GM23338 (cell line): ENCODE results near the gene RPN1. TPM values are rescaled to one million over a fixed set of nuclear protein-coding genes. Genes with fewer than 3 reads are reported as not detected.
A peak's percentile ranks its signal among the peaks of the same experiment; 100 is the strongest.

Experiments
- ATAC-seq: fragments of 200-7000 bp; cut with Tn5 transposase; 3 replicates; pipeline ENCODE4 v1.9.1; 2020
- DNase-seq: peaks from one replicate; pipeline ENCODE4 v3.0.0-alpha.2; 2015; ENCODE audit warnings: low spot score
- H2AFZ ChIP-seq: fragments of 200-600 bp; sonication (generic); 2 replicates; pipeline ENCODE4 v1.8.0; 2016; ENCODE audit warnings: antibody characterized with exemption, mild to moderate bottlenecking, moderate library complexity
- H3F3A ChIP-seq: fragments of 200-600 bp; sonication (generic); replicated peaks from 2 replicates; pipeline ENCODE4 v1.8.0; 2017; ENCODE audit warnings: antibody characterized with exemption, mixed run types, low read depth
- H3K27ac ChIP-seq: fragments of 200-600 bp; sonication (generic); 2 replicates; pipeline ENCODE4 v1.6.1; 2016; ENCODE audit warnings: low read depth
- H3K27me3 ChIP-seq: fragments of 200-600 bp; sonication (generic); 2 replicates; pipeline ENCODE4 v1.8.0; 2016; ENCODE audit warnings: mild to moderate bottlenecking, mixed run types, moderate library complexity; ENCODE audit not compliant: insufficient read depth
- H3K36me3 ChIP-seq: fragments of 200-600 bp; sonication (generic); 2 replicates; pipeline ENCODE4 v1.8.0; 2016; ENCODE audit warnings: mild to moderate bottlenecking; ENCODE audit not compliant: insufficient read depth
- H3K4me1 ChIP-seq: fragments of 200-600 bp; sonication (generic); 2 replicates; pipeline ENCODE4 v1.8.0; 2016; ENCODE audit warnings: mild to moderate bottlenecking, moderate library complexity; ENCODE audit not compliant: insufficient read depth
- H3K4me2 ChIP-seq: fragments of 200-600 bp; sonication (generic); 2 replicates; pipeline ENCODE4 v1.7.1; 2017; ENCODE audit warnings: mixed run types
- H3K4me3 ChIP-seq: fragments of 200-600 bp; sonication (generic); 2 replicates; pipeline ENCODE4 v1.6.1; 2016; ENCODE audit warnings: mixed run types
- H3K79me2 ChIP-seq: fragments of 200-600 bp; sonication (generic); replicated peaks from 2 replicates; pipeline ENCODE4 v1.8.0; 2017; ENCODE audit warnings: mild to moderate bottlenecking; ENCODE audit not compliant: insufficient read depth
- H3K9me2 ChIP-seq: fragments of 200-600 bp; sonication (generic); 2 replicates; pipeline ENCODE4 v1.8.0; 2017; ENCODE audit not compliant: insufficient read depth
- H4K20me1 ChIP-seq: fragments of 200-600 bp; sonication (generic); replicated peaks from 2 replicates; pipeline ENCODE4 v1.8.0; 2017; ENCODE audit warnings: mild to moderate bottlenecking; ENCODE audit not compliant: insufficient read depth
- H3K27ac Mint-ChIP-seq: 2 replicates; pipeline ENCODE4 v1.8.0; 2020; ENCODE audit warnings: inconsistent platforms, mild to moderate bottlenecking, moderate library complexity, mixed read lengths
- H3K27me3 Mint-ChIP-seq: 3 replicates; pipeline ENCODE4 v1.8.0; 2022; ENCODE audit warnings: low read depth, mild to moderate bottlenecking, moderate library complexity, mixed read lengths, inconsistent platforms; ENCODE audit not compliant: insufficient read depth, poor library complexity
- H3K36me3 Mint-ChIP-seq: 3 replicates; pipeline ENCODE4 v1.8.0; 2021; ENCODE audit warnings: low read depth, mild to moderate bottlenecking, inconsistent platforms, moderate library complexity, mixed read lengths
- H3K4me1 Mint-ChIP-seq: 3 replicates; pipeline ENCODE4 v1.8.0; 2020; ENCODE audit warnings: mild to moderate bottlenecking, inconsistent platforms, mixed read lengths
- H3K4me3 Mint-ChIP-seq: 3 replicates; pipeline ENCODE4 v1.8.0; 2021; ENCODE audit warnings: moderate library complexity, mild to moderate bottlenecking, inconsistent platforms, mixed read lengths
- H3K9me3 Mint-ChIP-seq: 3 replicates; pipeline ENCODE4 v1.8.0; 2020; ENCODE audit warnings: moderate library complexity, mild to moderate bottlenecking, inconsistent platforms, mixed read lengths
- CREB1 ChIP-seq: fragments of 250-450 bp; sonication (Bioruptor Pico); IDR thresholded peaks from 2 replicates; pipeline ENCODE4 v1.5.0; 2020; ENCODE audit warnings: low read depth, mild to moderate bottlenecking, moderate library complexity
- CTCF ChIP-seq, 2 experiments: fragments of 200-600 bp in 1 of 2; sonication (generic) in 1 of 2; conservative IDR thresholded peaks; 2 replicates each; pipeline versions ENCODE4 v1.5.1 to v1.6.1; 2016 to 2017; ENCODE audit warnings: antibody characterized with exemption in 2 of 2, low read depth in 2 of 2, mild to moderate bottlenecking in 2 of 2, moderate library complexity in 1 of 2
- ETS1 ChIP-seq: IDR thresholded peaks from 2 replicates; pipeline ENCODE4 v1.6.1; 2016; ENCODE audit warnings: antibody characterized with exemption
- EZH2 ChIP-seq: fragments of 200-600 bp; sonication (generic); IDR thresholded peaks from one replicate; pipeline ENCODE4 v1.8.0; 2017; ENCODE audit warnings: antibody characterized with exemption, mild to moderate bottlenecking, low read depth; ENCODE audit not compliant: unreplicated experiment
- JUNB ChIP-seq: IDR thresholded peaks from one replicate; pipeline ENCODE4 v1.6.1; 2016; ENCODE audit warnings: antibody characterized with exemption; ENCODE audit not compliant: unreplicated experiment
- NANOG ChIP-seq: IDR thresholded peaks from 2 replicates; pipeline ENCODE4 v1.6.1; 2016; ENCODE audit warnings: antibody characterized with exemption, borderline replicate concordance
- POLR2AphosphoS5 ChIP-seq: IDR thresholded peaks from 2 replicates; pipeline ENCODE4 v1.6.1; 2016; ENCODE audit warnings: antibody characterized with exemption, low read depth
- STAT1 ChIP-seq: IDR thresholded peaks from one replicate; pipeline ENCODE4 v1.6.1; 2016; ENCODE audit warnings: antibody characterized with exemption; ENCODE audit not compliant: unreplicated experiment
- ZNF114 ChIP-seq: fragments of 250-450 bp; sonication (Bioruptor Pico); IDR thresholded peaks from 2 replicates; pipeline ENCODE4 v1.5.0; 2020; ENCODE audit warnings: mild to moderate bottlenecking, moderate library complexity
- polyA plus RNA-seq: library from polyadenylated mRNA; unstranded; fragments of >200 nt; fragmentation: Nextera tagmentation; extraction: Ambion mirVana; gene quantifications from 2 replicates; pipeline ENCODE4 v1.2.1, GENCODE V29; 2016
- total RNA-seq: library from RNA; depleted of rRNA; stranded (reverse); fragments of >200 nt; shearing (Covaris generic); gene quantifications from 2 replicates; pipeline ENCODE4 v1.2.3, GENCODE V29; 2014

Gene RPN1
- total and polyA plus RNA-seq, 2 experiments from 2014 or later, result 111 to 231 TPM

DNA sequence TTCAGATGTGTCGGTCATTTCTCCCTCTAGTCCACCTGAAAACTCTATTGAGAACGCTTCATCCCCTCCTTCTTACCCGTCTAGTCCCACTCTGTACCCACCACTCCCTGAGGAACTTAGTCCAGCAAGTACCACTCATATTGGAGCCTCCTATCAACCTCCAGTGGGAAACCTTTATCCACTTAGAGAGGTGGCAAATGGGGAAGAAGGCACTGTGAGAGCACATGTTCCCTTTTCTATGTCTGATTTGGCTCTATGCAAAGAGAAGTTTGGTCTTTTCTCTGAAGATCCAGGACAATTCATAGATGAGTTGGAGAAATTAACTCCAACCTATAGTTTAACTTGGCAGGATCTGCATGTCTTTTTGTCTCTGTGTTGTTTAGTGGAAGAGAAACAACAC, 17.0 kb upstream of the RPN1 start (continued):
- TF ChIP-seq ETS1, result no peak
- no peak for TF ChIP-seq CREB1
- TF ChIP-seq EZH2, result no peak
- TF ChIP-seq POLR2AphosphoS5, result no peak
- TF ChIP-seq STAT1, result no peak
- TF ChIP-seq JUNB, result no peak
- no peak for TF ChIP-seq NANOG
- TF ChIP-seq CTCF (conservative IDR thresholded peaks at IDR 0.05; ENCODE audit: low read depth in 2 of 2), result no peak

- H3K36me3 ChIP-seq, result no peaks in the 10 kb centered on the region
- DNase-seq, result no peak
- no peak overlapping the region for H3K4me3 Mint-ChIP-seq
- no peaks in the 10 kb centered on the region for H3F3A ChIP-seq
- H4K20me1 ChIP-seq, result no peaks in the 10 kb centered on the region
- H3K27me3 ChIP-seq, result no peaks in the 10 kb centered on the region
- H3K36me3 Mint-ChIP-seq, result no peaks in the 10 kb centered on the region
- H3K27ac ChIP-seq, result no peak overlapping the region
- peaks cover 14% of the 10 kb centered on the region; the same call in 2 of the 3 replicates for H3K9me3 Mint-ChIP-seq
- H3K4me1 Mint-ChIP-seq, result no peaks in the 10 kb centered on the region
- H3K79me2 ChIP-seq, result no peaks in the 10 kb centered on the region
- no peak for ATAC-seq
- no peak overlapping the region for H2AFZ ChIP-seq
- H3K4me3 ChIP-seq, result no peak overlapping the region
- H3K9me2 ChIP-seq, result no peaks in the 10 kb centered on the region
- TF ChIP-seq STAT1, result no peak
- TF ChIP-seq ETS1, result no peak
- TF ChIP-seq CTCF (conservative IDR thresholded peaks at IDR 0.05; ENCODE audit: low read depth in 2 of 2), result peak; percentile 10 to 34; a peak in 2 of 4 replicates
- TF ChIP-seq POLR2AphosphoS5, result no peak
- no peak for TF ChIP-seq JUNB
- no peak for TF ChIP-seq CREB1
- no peak for TF ChIP-seq ZNF114
- no peak overlapping the region for H3K4me2 ChIP-seq
- no peak overlapping the region for H3K27ac Mint-ChIP-seq
- peaks cover 5% of the 10 kb centered on the region for H3K27me3 Mint-ChIP-seq
- H3K4me1 ChIP-seq, result no peaks in the 10 kb centered on the region
Measured at GRCh38 chr3:128665362-128666021, 14.9 kb upstream of the RPN1 start.
